A673 (cell line): ENCODE data around the gene WASHC2C. TPM values are rescaled to one million over a fixed set of nuclear protein-coding genes. Genes with fewer than 3 reads are reported as not detected.
"Not testable (repeated sequence)": the region's sequence is repeated elsewhere in the genome, so short reads cannot be mapped to it uniquely, and the experiment has no call there.

Experiments used
- BruUV-seq: library from RNA; stranded (reverse); fragments of 400-500 nt; replicated peaks from 2 replicates; lab custom pipeline; 2021; lab: Mats Ljungman, UMichigan
- CTCF ChIA-PET: fragments of 300-600 bp; sonication (Branson Sonifier 250); formaldehyde crosslinking; loops from one replicate; lab custom pipeline; 2022; ENCODE audit warnings: antibody characterized with exemption; lab: Charles Lee
- POLR2A ChIA-PET: fragments of 300-600 bp; sonication (Branson Sonifier 250); formaldehyde crosslinking; loops from one replicate; lab custom pipeline; 2022; ENCODE audit warnings: antibody characterized with exemption; ENCODE audit not compliant: low non-redundant PET; lab: Charles Lee
- DNase-seq: peaks from one replicate; pipeline ENCODE4 v3.0.0-alpha.2; 2015; ENCODE audit warnings: low spot score
- H3K27ac ChIP-seq: fragments of 200-600 bp; sonication (generic); 2 replicates; pipeline ENCODE4 v1.5.1; 2016; ENCODE audit warnings: mixed run types, low read depth, mild to moderate bottlenecking, mixed read lengths, antibody characterized with exemption, low read length; ENCODE audit not compliant: poor library complexity, severe bottlenecking
- H3K27me3 ChIP-seq: fragments of 200-600 bp; sonication (generic); replicated peaks from 2 replicates; pipeline ENCODE4 v1.6.1; 2017; ENCODE audit warnings: mixed run types, low read depth, mild to moderate bottlenecking, mixed read lengths, antibody characterized with exemption, low read length; ENCODE audit not compliant: insufficient read depth, poor library complexity
- H3K36me3 ChIP-seq: fragments of 200-600 bp; sonication (generic); 2 replicates; pipeline ENCODE4 v1.6.1; 2016; ENCODE audit warnings: mixed run types, mild to moderate bottlenecking, mixed read lengths, antibody characterized with exemption, low read length; ENCODE audit not compliant: insufficient read depth, poor library complexity, severe bottlenecking
- H3K4me1 ChIP-seq: fragments of 200-600 bp; sonication (generic); 2 replicates; pipeline ENCODE4 v1.6.1; 2017; ENCODE audit warnings: mixed run types, mild to moderate bottlenecking, mixed read lengths, antibody characterized with exemption, low read length; ENCODE audit not compliant: insufficient read depth, poor library complexity, severe bottlenecking
- H3K4me3 ChIP-seq: fragments of 200-600 bp; sonication (generic); 2 replicates; pipeline ENCODE4 v1.5.1; 2016; ENCODE audit warnings: low read depth, mixed run types, mild to moderate bottlenecking, mixed read lengths, low read length; ENCODE audit not compliant: poor library complexity, severe bottlenecking
- H3K9me3 ChIP-seq: fragments of 200-600 bp; sonication (generic); 2 replicates; pipeline ENCODE4 v1.6.1; 2016; ENCODE audit warnings: mixed run types, low read depth, mild to moderate bottlenecking, mixed read lengths, antibody characterized with exemption, low read length; ENCODE audit not compliant: poor library complexity, severe bottlenecking
- intact Hi-C: fragments of 100-400 bp; cut with micrococcal nuclease; formaldehyde crosslinking; loops from one replicate; pipeline ENCODE4 v1.10.0; 2022; ENCODE audit not compliant: unreplicated experiment
- total RNA-seq: library from RNA; stranded (reverse); gene quantifications from 2 replicates; pipeline ENCODE4 v1.2.3, GENCODE V29; 2021
- TF ChIP-seq, protein P1 (sequence below): fragments of 300-800, 200-600 bp; sonication (generic); conservative IDR thresholded peaks from 2 replicates; pipeline ENCODE4 v1.5.1; 2017; ENCODE audit warnings: low read depth, mild to moderate bottlenecking, antibody characterized with exemption, low read length, moderate library complexity, mixed read lengths

Gene WASHC2C
- total RNA-seq, 1 experiment from 2014 or later, result 27.7 TPM

DNA sequence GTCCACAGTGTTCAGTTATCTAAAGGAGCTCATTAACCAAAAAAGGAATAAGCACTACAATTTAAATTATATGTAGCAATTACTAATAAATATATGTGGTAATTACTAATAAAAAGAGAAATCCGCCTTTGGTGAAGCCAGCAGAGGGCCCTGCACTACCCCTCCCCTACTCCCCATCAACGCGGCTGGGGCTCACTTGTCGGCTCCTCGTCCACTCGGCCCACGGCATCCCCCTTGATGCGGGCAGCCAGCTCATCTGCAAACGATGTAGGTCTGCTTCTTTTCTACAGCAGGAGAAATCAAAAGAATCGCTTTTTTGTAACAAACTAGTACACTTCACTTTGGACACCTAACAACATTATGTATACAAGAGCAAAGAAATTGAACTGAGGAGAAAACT is 5.6 kb upstream of the WASHC2C start:
- BruUV-seq, H3K27me3 ChIP-seq, H3K4me1 ChIP-seq, CTCF ChIA-PET, H3K9me3 ChIP-seq, POLR2A ChIA-PET, H3K27ac ChIP-seq, intact Hi-C loops, H3K36me3 ChIP-seq, DNase-seq, H3K4me3 ChIP-seq: not testable (repeated sequence)

GRCh38 chr10:45723851-45724250 is 3.2 kb upstream of the WASHC2C start:
- POLR2A ChIA-PET, H3K4me1 ChIP-seq, H3K9me3 ChIP-seq, CTCF ChIA-PET, intact Hi-C loops, BruUV-seq, H3K27ac ChIP-seq, H3K27me3 ChIP-seq, DNase-seq, H3K36me3 ChIP-seq, H3K4me3 ChIP-seq: not testable (repeated sequence)

DNA sequence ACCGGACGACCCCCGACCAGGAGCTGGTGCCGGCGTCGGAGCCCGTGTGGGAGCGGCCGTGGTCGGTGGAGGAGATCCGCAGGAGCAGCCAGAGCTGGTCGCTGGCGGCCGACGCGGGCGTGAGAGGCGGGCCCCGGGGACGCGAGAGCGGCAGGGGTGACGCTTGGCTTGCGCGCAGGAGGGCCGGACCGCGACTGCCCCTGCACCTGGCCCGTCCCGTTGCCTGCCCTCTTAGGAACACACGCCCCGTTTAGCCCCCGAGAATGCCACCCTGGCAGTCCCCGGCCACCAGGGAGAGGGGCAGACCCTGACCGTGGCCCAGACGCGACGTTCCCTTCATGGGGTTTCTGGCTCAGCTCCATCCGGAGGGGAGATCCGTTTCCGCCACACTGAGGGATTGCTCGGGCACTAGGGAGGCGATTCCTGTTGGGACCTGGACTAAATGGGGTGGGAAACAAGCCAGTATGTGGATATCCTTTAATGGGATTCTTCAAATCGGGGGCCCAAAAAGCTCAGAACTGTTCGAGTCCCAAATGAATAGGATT is 427 bp downstream of the WASHC2C start:
- intact Hi-C loops, POLR2A ChIA-PET, H3K27me3 ChIP-seq, H3K36me3 ChIP-seq, BruUV-seq, H3K4me1 ChIP-seq, CTCF ChIA-PET, H3K9me3 ChIP-seq, DNase-seq: not testable (repeated sequence)
- H3K27ac ChIP-seq, result peak overlapping the region; percentile 30
- peak overlapping the region; percentile 66 for H3K4me3 ChIP-seq

DNA sequence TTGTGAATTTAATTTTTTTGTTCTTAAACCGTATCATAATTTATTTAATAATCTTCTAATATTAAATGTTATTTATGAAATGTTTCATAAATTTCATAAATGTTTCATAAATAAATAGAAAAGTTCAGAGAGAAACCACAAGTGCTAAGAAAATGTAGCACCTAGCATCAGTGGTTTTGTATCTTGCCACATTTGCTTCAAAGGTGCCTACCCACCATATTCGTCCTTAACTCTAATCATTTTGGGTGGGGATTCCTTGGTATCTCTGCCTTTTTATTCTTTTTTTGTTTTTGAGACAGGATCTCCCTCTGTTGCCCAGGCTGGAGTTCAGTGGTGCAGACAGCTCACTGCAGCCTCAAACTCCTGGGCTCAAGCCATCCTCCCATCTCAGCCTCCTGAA is 7.4 kb downstream of the WASHC2C start:
- POLR2A ChIA-PET, DNase-seq, CTCF ChIA-PET, H3K36me3 ChIP-seq, intact Hi-C loops, H3K9me3 ChIP-seq, H3K27me3 ChIP-seq, H3K27ac ChIP-seq, H3K4me1 ChIP-seq, BruUV-seq, H3K4me3 ChIP-seq: not testable (repeated sequence)

- BruUV-seq, H3K4me3 ChIP-seq, POLR2A ChIA-PET, H3K27me3 ChIP-seq, H3K4me1 ChIP-seq, CTCF ChIA-PET, H3K27ac ChIP-seq, H3K36me3 ChIP-seq, DNase-seq, H3K9me3 ChIP-seq, intact Hi-C loops: not testable (repeated sequence)
- TF ChIP-seq, protein P1, sequence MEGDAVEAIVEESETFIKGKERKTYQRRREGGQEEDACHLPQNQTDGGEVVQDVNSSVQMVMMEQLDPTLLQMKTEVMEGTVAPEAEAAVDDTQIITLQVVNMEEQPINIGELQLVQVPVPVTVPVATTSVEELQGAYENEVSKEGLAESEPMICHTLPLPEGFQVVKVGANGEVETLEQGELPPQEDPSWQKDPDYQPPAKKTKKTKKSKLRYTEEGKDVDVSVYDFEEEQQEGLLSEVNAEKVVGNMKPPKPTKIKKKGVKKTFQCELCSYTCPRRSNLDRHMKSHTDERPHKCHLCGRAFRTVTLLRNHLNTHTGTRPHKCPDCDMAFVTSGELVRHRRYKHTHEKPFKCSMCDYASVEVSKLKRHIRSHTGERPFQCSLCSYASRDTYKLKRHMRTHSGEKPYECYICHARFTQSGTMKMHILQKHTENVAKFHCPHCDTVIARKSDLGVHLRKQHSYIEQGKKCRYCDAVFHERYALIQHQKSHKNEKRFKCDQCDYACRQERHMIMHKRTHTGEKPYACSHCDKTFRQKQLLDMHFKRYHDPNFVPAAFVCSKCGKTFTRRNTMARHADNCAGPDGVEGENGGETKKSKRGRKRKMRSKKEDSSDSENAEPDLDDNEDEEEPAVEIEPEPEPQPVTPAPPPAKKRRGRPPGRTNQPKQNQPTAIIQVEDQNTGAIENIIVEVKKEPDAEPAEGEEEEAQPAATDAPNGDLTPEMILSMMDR, result peak; percentile 19; the same call in 1 of the 2 replicates
These were observed 7.8 kb downstream of the WASHC2C start for GRCh38 chr10:45734867-45735266.

DNA sequence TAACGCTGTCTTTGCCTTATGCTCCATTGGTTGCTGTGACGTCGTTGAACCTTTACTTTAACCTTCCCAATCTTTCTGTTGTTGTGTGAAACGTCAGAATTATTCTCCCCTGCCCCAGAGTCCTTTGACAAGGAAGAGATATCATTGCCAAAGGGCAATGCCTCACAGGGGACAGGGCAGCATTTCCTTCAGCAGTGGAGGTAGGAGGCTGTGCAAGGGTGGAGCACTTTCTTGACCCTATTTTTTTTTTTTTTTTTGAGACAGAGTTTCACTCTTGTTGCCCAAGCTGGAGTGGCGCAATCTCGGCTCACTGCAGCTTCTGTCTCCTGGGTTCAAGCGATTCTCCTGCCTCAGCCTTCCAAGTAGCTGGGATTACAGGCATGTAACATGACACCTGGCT is 14.5 kb downstream of the WASHC2C start:
- CTCF ChIA-PET, POLR2A ChIA-PET, H3K27me3 ChIP-seq, DNase-seq, H3K9me3 ChIP-seq, BruUV-seq, H3K36me3 ChIP-seq, H3K4me1 ChIP-seq, H3K4me3 ChIP-seq, H3K27ac ChIP-seq, intact Hi-C loops: not testable (repeated sequence)

- POLR2A ChIA-PET, BruUV-seq, H3K4me3 ChIP-seq, DNase-seq, H3K4me1 ChIP-seq, H3K36me3 ChIP-seq, H3K27me3 ChIP-seq, CTCF ChIA-PET, intact Hi-C loops, H3K27ac ChIP-seq, H3K9me3 ChIP-seq: not testable (repeated sequence)
These were observed 14.9 kb downstream of the WASHC2C start for GRCh38 chr10:45742014-45742413.
